ENCODE data around the gene SNTG2. TPM values are rescaled to one million over a fixed set of nuclear protein-coding genes. Genes with fewer than 3 reads are reported as not detected.
"Not testable (repeated sequence)": the region's sequence is repeated elsewhere in the genome, so short reads cannot be mapped to it uniquely, and the experiment has no call there.

Gene SNTG2
- total RNA-seq, 1 donor: 0.09 TPM

- no peak for TF ChIP-seq CTCF (IDR thresholded peaks at IDR 0.05; ENCODE audit: insufficient read depth, low read length)
- no peak overlapping the region for H3K4me3 ChIP-seq (ENCODE audit: low read depth, low read length)
- no peak for DNase-seq (ENCODE audit: low read depth)
Measured at GRCh38 chr2:1132328-1132969, 181.8 kb downstream of the SNTG2 start.

- DNase-seq (ENCODE audit: low read depth); H3K4me3 ChIP-seq (ENCODE audit: low read depth, low read length): not testable (repeated sequence)
Measured at GRCh38 chr2:1133896-1134295, 183.2 kb downstream of the SNTG2 start.

- TF ChIP-seq CTCF (IDR thresholded peaks at IDR 0.05; ENCODE audit: insufficient read depth, low read length): no peak
- H3K4me3 ChIP-seq (ENCODE audit: low read depth, low read length): no peak overlapping the region
- DNase-seq (ENCODE audit: low read depth): no peak
Measured at GRCh38 chr2:1134629-1135028, 184.0 kb downstream of the SNTG2 start.

GRCh38 chr2:1136067-1136466 is 185.4 kb downstream of the SNTG2 start:
- no peak for DNase-seq (ENCODE audit: low read depth)
- no peak for TF ChIP-seq CTCF (IDR thresholded peaks at IDR 0.05; ENCODE audit: insufficient read depth, low read length)
- H3K4me3 ChIP-seq (ENCODE audit: low read depth, low read length): no peak overlapping the region

GRCh38 chr2:1136846-1137245 is 186.2 kb downstream of the SNTG2 start:
- no peak for DNase-seq (ENCODE audit: low read depth)
- H3K4me3 ChIP-seq (ENCODE audit: low read depth, low read length): no peak overlapping the region
- TF ChIP-seq CTCF (IDR thresholded peaks at IDR 0.05; ENCODE audit: insufficient read depth, low read length): no peak

GRCh38 chr2:1137264-1137663 is 186.6 kb downstream of the SNTG2 start:
- DNase-seq (ENCODE audit: low read depth): no peak
- no peak for TF ChIP-seq CTCF (IDR thresholded peaks at IDR 0.05; ENCODE audit: insufficient read depth, low read length)
- no peak overlapping the region for H3K4me3 ChIP-seq (ENCODE audit: low read depth, low read length)

- DNase-seq (ENCODE audit: low read depth): no peak
- no peak for TF ChIP-seq CTCF (IDR thresholded peaks at IDR 0.05; ENCODE audit: insufficient read depth, low read length)
Measured at GRCh38 chr2:1137913-1138391, 187.3 kb downstream of the SNTG2 start.

More at GRCh38 chr2:1137913-1138391, 187.3 kb downstream of the SNTG2 start:
- H3K4me3 ChIP-seq (ENCODE audit: low read depth, low read length): no peak overlapping the region
